ENCODE results near the gene HNRNPLL. TPM values are rescaled to one million over a fixed set of nuclear protein-coding genes. Genes with fewer than 3 reads are reported as not detected.

HNRNPLL gene
- total RNA-seq, 1 donor from 2014 or later, result 39.2 TPM

DNA sequence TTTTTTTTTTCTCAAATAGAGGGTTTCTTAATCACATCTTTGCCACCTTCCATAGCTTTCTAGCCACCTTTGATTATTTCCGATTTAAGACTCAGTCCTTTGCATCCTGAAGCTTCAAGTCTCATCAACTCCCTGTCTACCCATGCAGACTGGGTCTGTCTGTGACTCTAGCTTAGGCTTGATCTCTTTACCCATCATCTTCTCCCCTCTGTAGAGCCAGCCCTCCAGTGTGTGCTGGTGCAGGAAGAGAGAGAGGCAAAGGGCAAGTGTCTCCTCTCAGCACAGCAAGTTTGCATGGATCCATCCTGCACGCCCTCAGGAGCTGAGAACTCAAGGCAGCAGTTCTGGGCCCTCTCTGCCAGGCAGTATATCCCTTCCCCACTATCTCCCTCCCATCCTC is 70.4 kb downstream of the HNRNPLL start:
- DNase-seq (ENCODE audit: low read depth), result no peak
- H3K4me3 ChIP-seq (ENCODE audit: low read depth, low read length), result no peak overlapping the region
- no peaks in the 10 kb centered on the region for H3K27me3 ChIP-seq (ENCODE audit: control insufficient read depth, insufficient read depth, low read length)
- TF ChIP-seq, protein P1, sequence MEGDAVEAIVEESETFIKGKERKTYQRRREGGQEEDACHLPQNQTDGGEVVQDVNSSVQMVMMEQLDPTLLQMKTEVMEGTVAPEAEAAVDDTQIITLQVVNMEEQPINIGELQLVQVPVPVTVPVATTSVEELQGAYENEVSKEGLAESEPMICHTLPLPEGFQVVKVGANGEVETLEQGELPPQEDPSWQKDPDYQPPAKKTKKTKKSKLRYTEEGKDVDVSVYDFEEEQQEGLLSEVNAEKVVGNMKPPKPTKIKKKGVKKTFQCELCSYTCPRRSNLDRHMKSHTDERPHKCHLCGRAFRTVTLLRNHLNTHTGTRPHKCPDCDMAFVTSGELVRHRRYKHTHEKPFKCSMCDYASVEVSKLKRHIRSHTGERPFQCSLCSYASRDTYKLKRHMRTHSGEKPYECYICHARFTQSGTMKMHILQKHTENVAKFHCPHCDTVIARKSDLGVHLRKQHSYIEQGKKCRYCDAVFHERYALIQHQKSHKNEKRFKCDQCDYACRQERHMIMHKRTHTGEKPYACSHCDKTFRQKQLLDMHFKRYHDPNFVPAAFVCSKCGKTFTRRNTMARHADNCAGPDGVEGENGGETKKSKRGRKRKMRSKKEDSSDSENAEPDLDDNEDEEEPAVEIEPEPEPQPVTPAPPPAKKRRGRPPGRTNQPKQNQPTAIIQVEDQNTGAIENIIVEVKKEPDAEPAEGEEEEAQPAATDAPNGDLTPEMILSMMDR (IDR thresholded peaks at IDR 0.05; ENCODE audit: insufficient read depth, low read length, poor library complexity, severe bottlenecking), result no peak
- no peaks in the 10 kb centered on the region for H3K36me3 ChIP-seq (ENCODE audit: control insufficient read depth, insufficient read depth, low read length)

- TF ChIP-seq, protein P1 (IDR thresholded peaks at IDR 0.05; ENCODE audit: insufficient read depth, low read length, poor library complexity, severe bottlenecking), result no peak
- Histone ChIP-seq H3K27me3 (ENCODE audit: control insufficient read depth, insufficient read depth, low read length) (no peaks in the 10 kb centered on the region), H3K36me3 (ENCODE audit: control insufficient read depth, insufficient read depth, low read length) (no peaks in the 10 kb centered on the region), H3K4me3 (ENCODE audit: low read depth, low read length) (no peak overlapping the region)
- DNase-seq (ENCODE audit: low read depth), result no peak
These were observed 73.5 kb downstream of the HNRNPLL start for GRCh38 chr2:38529208-38529607.

DNA sequence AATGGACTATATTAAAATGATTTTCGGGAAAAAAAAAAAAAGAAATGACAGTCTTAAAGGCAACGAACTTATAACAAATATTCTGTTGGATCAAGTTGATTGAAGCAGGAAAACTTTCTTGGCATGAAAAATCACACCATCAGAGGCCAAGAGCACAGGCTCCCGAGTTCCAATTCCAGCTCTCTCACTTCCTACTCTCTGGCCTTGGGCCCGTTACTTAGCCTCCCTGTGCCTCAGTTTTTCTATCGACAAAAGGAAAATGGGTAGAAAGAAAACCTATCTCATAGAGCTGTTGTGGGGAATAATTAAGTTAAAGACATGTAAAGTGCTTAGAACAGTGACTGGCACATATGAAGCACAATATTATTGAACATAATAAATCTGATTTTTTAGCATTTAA is 74.2 kb downstream of the HNRNPLL start:
- no peaks in the 10 kb centered on the region for H3K36me3 ChIP-seq (ENCODE audit: control insufficient read depth, insufficient read depth, low read length)
- no peak for DNase-seq (ENCODE audit: low read depth)
- TF ChIP-seq, protein P1 (IDR thresholded peaks at IDR 0.05; ENCODE audit: insufficient read depth, low read length, poor library complexity, severe bottlenecking), result no peak
- H3K4me3 ChIP-seq (ENCODE audit: low read depth, low read length), result no peak overlapping the region
- H3K27me3 ChIP-seq (ENCODE audit: control insufficient read depth, insufficient read depth, low read length), result no peaks in the 10 kb centered on the region

DNA sequence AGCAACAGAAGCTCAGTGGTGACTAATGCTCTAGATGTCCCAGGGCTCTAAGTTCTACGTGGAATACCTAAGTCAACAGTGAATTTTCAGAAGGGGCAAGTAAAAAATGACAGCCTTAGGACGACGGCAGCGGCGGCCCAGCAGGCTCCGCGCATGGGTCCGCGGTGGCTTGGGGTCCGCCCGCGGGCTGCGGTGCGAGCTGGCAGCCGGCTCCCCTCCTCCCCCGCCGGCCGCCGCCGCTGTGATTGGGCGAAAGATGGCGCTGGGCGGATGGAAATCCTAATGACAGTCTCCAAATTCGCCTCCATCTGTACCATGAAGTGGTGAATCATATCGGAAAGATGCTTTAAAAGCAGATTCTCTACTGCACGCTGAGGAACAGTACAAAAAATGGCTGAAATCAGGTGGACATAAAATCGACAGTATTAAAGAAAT is 74.7 kb downstream of the HNRNPLL start:
- Histone ChIP-seq H3K4me3 (ENCODE audit: low read depth, low read length) (peak overlapping the region; percentile 34), H3K27me3 (ENCODE audit: control insufficient read depth, insufficient read depth, low read length) (no peaks in the 10 kb centered on the region), H3K36me3 (ENCODE audit: control insufficient read depth, insufficient read depth, low read length) (no peaks in the 10 kb centered on the region)
- TF ChIP-seq, protein P1 (IDR thresholded peaks at IDR 0.05; ENCODE audit: insufficient read depth, low read length, poor library complexity, severe bottlenecking), result no peak
- DNase-seq (ENCODE audit: low read depth), result no peak

- TF ChIP-seq, protein P1 (IDR thresholded peaks at IDR 0.05; ENCODE audit: insufficient read depth, low read length, poor library complexity, severe bottlenecking), result no peak
- no peaks in the 10 kb centered on the region for H3K36me3 ChIP-seq (ENCODE audit: control insufficient read depth, insufficient read depth, low read length)
- H3K4me3 ChIP-seq (ENCODE audit: low read depth, low read length), result peak overlapping the region; percentile 34
- DNase-seq (ENCODE audit: low read depth), result no peak
- H3K27me3 ChIP-seq (ENCODE audit: control insufficient read depth, insufficient read depth, low read length), result no peaks in the 10 kb centered on the region
These were observed 75.3 kb downstream of the HNRNPLL start for GRCh38 chr2:38527338-38528007.

- TF ChIP-seq, protein P1 (IDR thresholded peaks at IDR 0.05; ENCODE audit: insufficient read depth, low read length, poor library complexity, severe bottlenecking), result no peak
- H3K36me3 ChIP-seq (ENCODE audit: control insufficient read depth, insufficient read depth, low read length), result no peaks in the 10 kb centered on the region
- DNase-seq (ENCODE audit: low read depth), result no peak
These were observed 76.5 kb downstream of the HNRNPLL start for GRCh38 chr2:38526195-38526594.

More at GRCh38 chr2:38526195-38526594, 76.5 kb downstream of the HNRNPLL start:
- no peaks in the 10 kb centered on the region for H3K27me3 ChIP-seq (ENCODE audit: control insufficient read depth, insufficient read depth, low read length)
- no peak overlapping the region for H3K4me3 ChIP-seq (ENCODE audit: low read depth, low read length)

Measured in kidney epithelial cell (primary cell).